NT2/D1 (cell line): ENCODE data around the gene ARFGAP2.

Experiments
- DNase-seq: peaks from one replicate; pipeline ENCODE4 v3.0.0-alpha.2; 2011; ENCODE audit warnings: low read depth, low spot score
- H3K27me3 ChIP-seq: 2 replicates; pipeline ENCODE4 v1.6.0; 2011; ENCODE audit warnings: mild to moderate bottlenecking; ENCODE audit not compliant: insufficient read length, insufficient read depth
- H3K36me3 ChIP-seq: 2 replicates; pipeline ENCODE4 v1.6.1; 2011; ENCODE audit warnings: mild to moderate bottlenecking, low read length, mixed read lengths; ENCODE audit not compliant: insufficient read depth, insufficient read length
- H3K4me1 ChIP-seq: 2 replicates; pipeline ENCODE4 v1.5.1; 2011; ENCODE audit not compliant: insufficient read depth, insufficient read length
- H3K4me3 ChIP-seq: 2 replicates; pipeline ENCODE4 v1.5.1; 2011; ENCODE audit warnings: low read depth; ENCODE audit not compliant: insufficient read length
- H3K9ac ChIP-seq: 2 replicates; pipeline ENCODE4 v1.6.0; 2011; ENCODE audit warnings: low read depth; ENCODE audit not compliant: insufficient read length
- H3K9me3 ChIP-seq: 2 replicates; pipeline ENCODE4 v1.5.1; 2011; ENCODE audit warnings: mild to moderate bottlenecking, low read length; ENCODE audit not compliant: insufficient read depth
- SUZ12 ChIP-seq: IDR thresholded peaks from 2 replicates; pipeline ENCODE4 v1.6.1; 2011; ENCODE audit not compliant: insufficient read length, insufficient read depth; ENCODE audit errors: extremely low read depth
- YY1 ChIP-seq: IDR thresholded peaks from 2 replicates; pipeline ENCODE4 v1.6.1; 2011; ENCODE audit not compliant: insufficient read length, insufficient read depth
- ZNF274 ChIP-seq: IDR thresholded peaks from 2 replicates; pipeline ENCODE4 v1.6.1; 2011; ENCODE audit warnings: mild to moderate bottlenecking, low read depth, low read length

The ARFGAP2 gene

GRCh38 chr11:47177229-47177845, 658 bp upstream of the ARFGAP2 start:
- no peaks in the 10 kb centered on the region for H3K27me3 ChIP-seq
- TF ChIP-seq ZNF274: no peak
- TF ChIP-seq YY1: no peak
- TF ChIP-seq SUZ12: no peak
- H3K9me3 ChIP-seq: no peaks in the 10 kb centered on the region
- peak overlapping the region; percentile 38 for H3K4me3 ChIP-seq
- H3K9ac ChIP-seq: peak overlapping the region; percentile 77
- no peak for DNase-seq
- H3K36me3 ChIP-seq: peaks cover 73% of the 10 kb centered on the region
- peaks cover 28% of the 10 kb centered on the region for H3K4me1 ChIP-seq

- no peaks in the 10 kb centered on the region for H3K9me3 ChIP-seq
- peaks cover 28% of the 10 kb centered on the region for H3K4me1 ChIP-seq
- no peaks in the 10 kb centered on the region for H3K27me3 ChIP-seq
- H3K4me3 ChIP-seq: peak overlapping the region; percentile 94
- no peak for TF ChIP-seq YY1
- no peak for TF ChIP-seq ZNF274
- TF ChIP-seq SUZ12: no peak
- DNase-seq: no peak
- peak overlapping the region; percentile 100 for H3K9ac ChIP-seq
- peaks cover 82% of the 10 kb centered on the region for H3K36me3 ChIP-seq
Measured at GRCh38 chr11:47175746-47176327, 842 bp downstream of the ARFGAP2 start.

GRCh38 chr11:47172740-47173336, 3.8 kb downstream of the ARFGAP2 start:
- Histone ChIP-seq H3K9me3 (no peaks in the 10 kb centered on the region), H3K36me3 (peaks cover 77% of the 10 kb centered on the region), H3K4me1 (peaks cover 11% of the 10 kb centered on the region), H3K27me3 (no peaks in the 10 kb centered on the region), H3K4me3 (no peak overlapping the region), H3K9ac (no peak overlapping the region)
- DNase-seq: no peak
- no peak for TF ChIP-seq SUZ12
- TF ChIP-seq YY1: no peak
- no peak for TF ChIP-seq ZNF274

- Histone ChIP-seq H3K9me3 (no peaks in the 10 kb centered on the region), H3K36me3 (peaks cover 85% of the 10 kb centered on the region), H3K9ac (no peak overlapping the region), H3K27me3 (no peaks in the 10 kb centered on the region), H3K4me1 (peaks cover 4% of the 10 kb centered on the region), H3K4me3 (no peak overlapping the region)
- TF ChIP-seq SUZ12: no peak
- TF ChIP-seq ZNF274: no peak
- no peak for TF ChIP-seq YY1
- DNase-seq: no peak
Measured at GRCh38 chr11:47171856-47172255, 4.8 kb downstream of the ARFGAP2 start.

- TF ChIP-seq YY1 (no peak), ZNF274 (no peak), SUZ12 (no peak)
- Histone ChIP-seq H3K36me3 (peaks cover 91% of the 10 kb centered on the region), H3K9me3 (no peaks in the 10 kb centered on the region), H3K27me3 (no peaks in the 10 kb centered on the region), H3K4me3 (no peak overlapping the region), H3K9ac (no peak overlapping the region), H3K4me1 (peaks cover 4% of the 10 kb centered on the region)
- DNase-seq: no peak
Measured at GRCh38 chr11:47171061-47171838, 5.4 kb downstream of the ARFGAP2 start.

GRCh38 chr11:47166368-47166767, 10.3 kb downstream of the ARFGAP2 start:
- Histone ChIP-seq H3K36me3 (peaks cover 93% of the 10 kb centered on the region), H3K27me3 (no peaks in the 10 kb centered on the region), H3K4me3 (no peak overlapping the region), H3K4me1 (peaks cover 8% of the 10 kb centered on the region), H3K9me3 (no peaks in the 10 kb centered on the region), H3K9ac (no peak overlapping the region)
- TF ChIP-seq ZNF274 (no peak), YY1 (no peak), SUZ12 (no peak)
- DNase-seq: no peak
